HEK293T (cell line): ENCODE results near the gene RPTOR.

Experiments used
- CTCF ChIA-PET: fragments of 350-600 bp; formaldehyde crosslinking; extraction: SDS; loops from one replicate; lab custom pipeline; 2021; ENCODE audit warnings: antibody characterized with exemption, inconsistent platforms; lab: Yijun Ruan, JAX
- POLR2A ChIA-PET: fragments of 350-600 bp; formaldehyde crosslinking; extraction: SDS; loops from one replicate; lab custom pipeline; 2020; ENCODE audit warnings: antibody characterized with exemption, inconsistent platforms; lab: Yijun Ruan, JAX
- DNase-seq: peaks from one replicate; pipeline ENCODE4 v3.0.0; 2012; ENCODE audit warnings: mixed read lengths; ENCODE audit errors: extremely low spot score
- ARNT ChIP-seq: fragments of 450-650 bp; IDR thresholded peaks from 2 replicates; pipeline ENCODE4 v1.6.1; 2017; ENCODE audit warnings: mild to moderate bottlenecking
- BHLHE40 ChIP-seq: fragments of 450-650 bp; IDR thresholded peaks from 2 replicates; pipeline ENCODE4 v1.6.1; 2016; ENCODE audit warnings: mild to moderate bottlenecking, moderate library complexity, borderline replicate concordance
- CTBP1 ChIP-seq: fragments of 450-650 bp; IDR thresholded peaks from 2 replicates; pipeline ENCODE4 v1.6.1; 2016; ENCODE audit warnings: borderline replicate concordance
- ELF4 ChIP-seq: fragments of 450-650 bp; IDR thresholded peaks from 2 replicates; pipeline ENCODE4 v1.6.1; 2017; ENCODE audit warnings: antibody characterized with exemption
- FOXA1 ChIP-seq: fragments of 450-650 bp; IDR thresholded peaks from 2 replicates; pipeline ENCODE4 v1.6.1; 2016; ENCODE audit warnings: mild to moderate bottlenecking
- FOXK2 ChIP-seq: fragments of 450-650 bp; IDR thresholded peaks from 2 replicates; pipeline ENCODE4 v1.6.1; 2016; ENCODE audit warnings: mild to moderate bottlenecking
- FOXM1 ChIP-seq: fragments of 450-650 bp; IDR thresholded peaks from 2 replicates; pipeline ENCODE4 v1.6.1; 2017; ENCODE audit warnings: mild to moderate bottlenecking, borderline replicate concordance
- HDGF ChIP-seq: fragments of 450-650 bp; IDR thresholded peaks from 2 replicates; pipeline ENCODE4 v1.6.1; 2017; ENCODE audit warnings: antibody characterized with exemption, borderline replicate concordance
- L3MBTL2 ChIP-seq: fragments of 450-650 bp; conservative IDR thresholded peaks from 2 replicates; pipeline ENCODE4 v1.6.1; 2016; ENCODE audit warnings: mild to moderate bottlenecking
- LEF1 ChIP-seq: fragments of 450-650 bp; IDR thresholded peaks from 2 replicates; pipeline ENCODE4 v1.6.1; 2017; ENCODE audit warnings: mild to moderate bottlenecking, borderline replicate concordance
- NFRKB ChIP-seq: fragments of 450-650 bp; IDR thresholded peaks from 2 replicates; pipeline ENCODE4 v1.6.1; 2016; ENCODE audit warnings: mild to moderate bottlenecking, moderate library complexity
- SP1 ChIP-seq: fragments of 450-650 bp; IDR thresholded peaks from 2 replicates; pipeline ENCODE4 v1.6.1; 2017
- SUZ12 ChIP-seq: fragments of 450-650 bp; IDR thresholded peaks from 2 replicates; pipeline ENCODE4 v1.6.1; 2016; ENCODE audit warnings: mild to moderate bottlenecking
- TARDBP ChIP-seq: fragments of 450-650 bp; IDR thresholded peaks from 2 replicates; pipeline ENCODE4 v1.6.1; 2016
- ZNF384 ChIP-seq: fragments of 450-650 bp; IDR thresholded peaks from 2 replicates; pipeline ENCODE4 v1.6.1; 2016
- TF ChIP-seq, protein P1 (sequence below): fragments of 450-650 bp; IDR thresholded peaks from 2 replicates; pipeline ENCODE4 v1.6.1; 2016

RPTOR gene

DNA sequence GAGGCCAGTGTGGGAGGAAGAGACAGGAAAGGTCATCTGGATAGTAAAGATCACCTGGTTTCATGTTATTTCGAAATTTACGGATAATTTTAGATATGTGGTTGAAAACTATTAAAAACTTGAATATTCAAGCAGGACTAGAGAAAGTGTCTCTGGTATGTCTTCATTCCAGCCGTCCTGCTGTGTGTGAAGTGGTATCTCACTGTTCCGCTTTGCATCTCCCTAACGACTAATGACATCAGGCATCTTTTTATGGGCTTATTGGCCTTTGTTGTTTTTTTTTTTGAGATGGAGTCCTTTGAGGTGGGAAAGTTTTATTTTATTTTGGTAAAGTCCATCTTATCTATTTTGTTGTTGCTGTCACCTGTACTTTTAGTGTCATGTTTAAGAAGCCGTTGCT lies 232.6 kb downstream of the RPTOR start:
- no peak for DNase-seq
- CTCF ChIA-PET: no interaction called here
- POLR2A ChIA-PET: no interaction called here
- TF ChIP-seq, protein P1, sequence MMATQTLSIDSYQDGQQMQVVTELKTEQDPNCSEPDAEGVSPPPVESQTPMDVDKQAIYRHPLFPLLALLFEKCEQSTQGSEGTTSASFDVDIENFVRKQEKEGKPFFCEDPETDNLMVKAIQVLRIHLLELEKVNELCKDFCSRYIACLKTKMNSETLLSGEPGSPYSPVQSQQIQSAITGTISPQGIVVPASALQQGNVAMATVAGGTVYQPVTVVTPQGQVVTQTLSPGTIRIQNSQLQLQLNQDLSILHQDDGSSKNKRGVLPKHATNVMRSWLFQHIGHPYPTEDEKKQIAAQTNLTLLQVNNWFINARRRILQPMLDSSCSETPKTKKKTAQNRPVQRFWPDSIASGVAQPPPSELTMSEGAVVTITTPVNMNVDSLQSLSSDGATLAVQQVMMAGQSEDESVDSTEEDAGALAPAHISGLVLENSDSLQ: peak; percentile 81
- TF ChIP-seq SP1 (no peak), ARNT (no peak), CTBP1 (0 out of 2 replicates have a peak, but pooled peaks have one; percentile 38), LEF1 (no peak), ELF4 (no peak), SUZ12 (no peak), FOXA1 (no peak), TARDBP (no peak), L3MBTL2 (no peak), ZNF384 (peak; percentile 46; the same call in 1 of the 2 replicates), NFRKB (no peak), FOXK2 (no peak), HDGF (no peak), BHLHE40 (no peak), FOXM1 (no peak)

GRCh38 chr17:80778716-80779115 lies 234.1 kb downstream of the RPTOR start:
- ChIA-PET POLR2A (no interaction called here), CTCF (no interaction called here)

GRCh38 chr17:80779336-80779735 lies 234.7 kb downstream of the RPTOR start:
- TF ChIP-seq TARDBP (no peak), CTBP1 (no peak)
- DNase-seq: no peak
- POLR2A ChIA-PET: no interaction called here
- CTCF ChIA-PET: interaction anchor here (0.5 to 1.1 kb wide), 2 partner anchors 8 to 331 kb away, joined by 3 read pairs; no protein-coding TSS in a partner anchor

More at GRCh38 chr17:80778716-80779115, 234.1 kb downstream of the RPTOR start:
- DNase-seq: no peak
- TF ChIP-seq BHLHE40: no peak
- no peak for TF ChIP-seq TARDBP
- no peak for TF ChIP-seq ARNT
- TF ChIP-seq ELF4: no peak
- TF ChIP-seq ZNF384: no peak
- TF ChIP-seq FOXK2: no peak
- no peak for TF ChIP-seq HDGF
- TF ChIP-seq SP1: no peak

DNA sequence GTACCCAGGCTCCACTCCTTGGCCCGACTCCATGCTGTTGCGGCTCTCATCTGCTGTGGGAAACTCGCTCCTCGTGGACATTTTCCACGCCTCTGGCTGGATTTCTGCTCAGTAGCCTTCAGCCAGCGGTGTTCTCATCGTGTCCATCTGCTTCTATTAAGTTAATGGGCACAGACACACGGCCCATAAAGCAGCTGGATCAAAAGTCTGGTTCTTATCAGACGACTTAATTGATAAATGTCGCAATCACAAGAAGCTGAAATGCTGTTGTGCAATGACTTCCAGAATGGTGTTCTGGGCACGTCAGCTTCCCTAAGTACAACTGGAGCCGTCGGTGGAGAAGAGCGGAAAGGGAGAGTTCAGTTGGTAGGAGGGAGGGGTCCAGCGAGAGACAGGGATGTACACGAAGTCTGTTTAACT lies 235.3 kb downstream of the RPTOR start:
- no peak for DNase-seq
- POLR2A ChIA-PET: no interaction called here
- TF ChIP-seq SP1 (no peak), CTBP1 (no peak), LEF1 (no peak), TARDBP (no peak), ZNF384 (no peak), SUZ12 (no peak), ARNT (no peak), L3MBTL2 (no peak), ELF4 (no peak), BHLHE40 (no peak), NFRKB (no peak)
- TF ChIP-seq, protein P1: no peak
- CTCF ChIA-PET: interaction anchor here (1.1 kb wide), 1 partner anchor 9 kb away, joined by 3 read pairs; no protein-coding TSS in a partner anchor

- ChIA-PET CTCF (interaction anchor here (0.6 to 1.1 kb wide), 2 partner anchors 10 to 52 kb away, joined by 3 read pairs; no protein-coding TSS in a partner anchor), POLR2A (no interaction called here)
- no peak for DNase-seq
- no peak for TF ChIP-seq FOXK2
- no peak for TF ChIP-seq ELF4
- TF ChIP-seq, protein P1: no peak
- TF ChIP-seq SUZ12: no peak
- TF ChIP-seq ARNT: no peak
- no peak for TF ChIP-seq BHLHE40
- TF ChIP-seq HDGF: no peak
- TF ChIP-seq TARDBP: no peak
- no peak for TF ChIP-seq LEF1
- no peak for TF ChIP-seq FOXA1
- TF ChIP-seq CTBP1: no peak
- no peak for TF ChIP-seq SP1
- TF ChIP-seq ZNF384: no peak
- TF ChIP-seq FOXM1: no peak
- TF ChIP-seq NFRKB: no peak
- TF ChIP-seq L3MBTL2: no peak
Measured at GRCh38 chr17:80780381-80781198, 236.0 kb downstream of the RPTOR start.

DNA sequence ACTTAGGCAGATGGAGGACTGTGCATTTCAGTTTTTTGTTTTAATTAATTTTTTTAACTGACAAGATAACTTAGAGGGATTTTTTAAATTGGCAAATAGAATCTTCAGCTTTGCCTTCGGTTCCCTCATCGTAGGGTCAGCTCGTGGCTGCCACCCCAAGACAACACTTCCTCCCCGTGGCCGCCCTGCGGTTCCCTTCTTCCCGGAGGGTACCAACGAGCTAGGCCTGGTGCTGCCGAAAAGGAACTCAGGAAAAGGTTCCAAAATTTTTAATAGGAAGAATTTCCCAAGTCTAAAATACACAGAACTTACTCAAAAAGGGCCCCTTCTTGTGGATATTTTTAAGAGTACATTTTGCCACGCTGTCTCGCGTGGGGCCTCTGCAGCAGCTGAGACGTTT lies 236.6 kb downstream of the RPTOR start:
- no peak for DNase-seq
- POLR2A ChIA-PET: no interaction called here
- CTCF ChIA-PET: interaction anchor here (0.6 kb wide), 1 partner anchor 52 kb away, joined by 3 read pairs; no protein-coding TSS in a partner anchor
- TF ChIP-seq LEF1: no peak
